ENCODE results near the gene OLR1. TPM values are rescaled to one million over a fixed set of nuclear protein-coding genes. Genes with fewer than 3 reads are reported as not detected.

The OLR1 gene
- total RNA-seq, 4 donors from 2014 or later: 0.40 to 1.2 (median 0.58) TPM; not detected in 1

DNA sequence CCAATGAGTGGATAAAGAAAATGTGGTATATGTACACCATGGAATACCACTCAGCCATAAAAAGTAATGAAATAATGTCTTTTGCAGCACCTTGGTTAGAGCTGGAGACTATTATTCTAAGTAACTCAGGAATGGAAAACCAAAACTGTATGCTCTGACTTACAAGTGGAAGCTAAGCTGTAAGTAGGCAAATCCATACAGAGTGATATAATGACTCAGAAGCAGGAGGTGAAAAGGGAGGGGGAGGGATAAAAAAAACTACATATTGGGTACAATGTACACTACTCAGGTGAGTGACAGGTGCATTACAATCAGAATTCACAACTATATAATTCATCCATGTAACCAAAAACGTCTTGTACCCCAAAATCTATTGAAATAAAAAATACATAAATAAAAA, 58.0 kb downstream of the OLR1 start:
- TF ChIP-seq, protein P1, sequence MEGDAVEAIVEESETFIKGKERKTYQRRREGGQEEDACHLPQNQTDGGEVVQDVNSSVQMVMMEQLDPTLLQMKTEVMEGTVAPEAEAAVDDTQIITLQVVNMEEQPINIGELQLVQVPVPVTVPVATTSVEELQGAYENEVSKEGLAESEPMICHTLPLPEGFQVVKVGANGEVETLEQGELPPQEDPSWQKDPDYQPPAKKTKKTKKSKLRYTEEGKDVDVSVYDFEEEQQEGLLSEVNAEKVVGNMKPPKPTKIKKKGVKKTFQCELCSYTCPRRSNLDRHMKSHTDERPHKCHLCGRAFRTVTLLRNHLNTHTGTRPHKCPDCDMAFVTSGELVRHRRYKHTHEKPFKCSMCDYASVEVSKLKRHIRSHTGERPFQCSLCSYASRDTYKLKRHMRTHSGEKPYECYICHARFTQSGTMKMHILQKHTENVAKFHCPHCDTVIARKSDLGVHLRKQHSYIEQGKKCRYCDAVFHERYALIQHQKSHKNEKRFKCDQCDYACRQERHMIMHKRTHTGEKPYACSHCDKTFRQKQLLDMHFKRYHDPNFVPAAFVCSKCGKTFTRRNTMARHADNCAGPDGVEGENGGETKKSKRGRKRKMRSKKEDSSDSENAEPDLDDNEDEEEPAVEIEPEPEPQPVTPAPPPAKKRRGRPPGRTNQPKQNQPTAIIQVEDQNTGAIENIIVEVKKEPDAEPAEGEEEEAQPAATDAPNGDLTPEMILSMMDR (IDR thresholded peaks at IDR 0.05): no peak
- TF ChIP-seq POLR2A (IDR thresholded peaks at IDR 0.05; ENCODE audit: low read depth) (no peak), EP300 (IDR thresholded peaks at IDR 0.05) (no peak)
- WGBS: 64% methylated on average over 1 of the region's 1 CpG
- DNase-seq (ENCODE audit: extremely low spot score): no peak
- no peaks in the 10 kb centered on the region for H3K27me3 ChIP-seq
- peaks cover 0 to 6% (median 0%) of the 10 kb centered on the region in 4 donors for H3K9me3 ChIP-seq
- H3K36me3 ChIP-seq: no peaks in the 10 kb centered on the region
- no peak overlapping the region for H3K4me3 ChIP-seq
- no peak overlapping the region for H3K27ac ChIP-seq (replicated peaks in 1 of 4)
- no peaks in the 10 kb centered on the region for H3K4me1 ChIP-seq
- intact Hi-C loops (cut with DNase I): no loop called here

DNA sequence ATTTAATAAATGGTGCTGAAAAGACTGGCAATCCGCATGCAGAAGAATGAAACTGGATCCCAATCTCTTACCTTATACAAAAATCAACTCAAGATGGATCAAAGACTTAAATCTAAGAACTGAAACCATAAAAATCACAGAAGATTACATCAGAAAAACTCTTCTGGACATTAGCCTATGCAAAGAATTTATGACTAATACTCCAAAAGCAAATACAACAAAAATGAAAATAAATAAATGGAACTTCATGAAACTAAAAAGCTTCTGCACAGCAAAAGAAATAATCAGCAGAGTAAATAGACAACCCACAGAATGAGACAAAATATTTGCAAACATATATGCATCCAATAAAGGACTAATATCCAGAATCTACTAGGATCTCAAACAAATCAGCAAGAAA, 58.9 kb downstream of the OLR1 start:
- DNase-seq (ENCODE audit: extremely low spot score): no peak
- 79% methylated on average over 1 of the region's 1 CpG for WGBS

DNA sequence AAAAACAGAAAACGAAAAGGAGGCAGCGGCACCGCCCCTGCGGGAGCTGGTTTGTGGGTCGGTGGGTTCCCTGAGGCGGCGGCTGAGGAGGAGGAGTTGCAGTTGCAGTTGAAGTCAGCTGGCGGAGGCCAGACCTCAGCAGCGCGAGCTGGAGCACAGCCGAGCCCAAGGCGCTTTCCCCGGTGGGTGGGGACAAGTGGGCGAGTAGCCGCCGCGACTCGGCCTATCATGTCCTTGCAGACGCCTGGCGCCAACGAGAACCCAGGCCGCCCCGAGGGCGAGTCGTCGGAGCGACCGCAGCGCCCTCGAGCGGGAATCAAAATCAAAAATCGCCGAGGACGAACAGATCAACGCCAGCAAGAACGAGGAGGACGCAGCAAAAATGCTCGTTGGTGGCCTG, 60.5 kb downstream of the OLR1 start:
- Histone ChIP-seq H3K9me3 (peaks cover 0 to 6% (median 0%) of the 10 kb centered on the region in 4 donors), H3K36me3 (no peaks in the 10 kb centered on the region), H3K27ac (replicated peaks in 1 of 4) (no peak overlapping the region), H3K4me3 (no peak overlapping the region), H3K27me3 (no peaks in the 10 kb centered on the region), H3K4me1 (no peaks in the 10 kb centered on the region)
- intact Hi-C loops (cut with DNase I): no loop called here
- DNase-seq (ENCODE audit: extremely low spot score): no peak
- 91% methylated on average over 38 of the region's 38 CpGs for WGBS
- TF ChIP-seq, protein P1 (IDR thresholded peaks at IDR 0.05): no peak
- TF ChIP-seq POLR2AphosphoS5 (IDR thresholded peaks at IDR 0.05): no peak
- TF ChIP-seq POLR2A (IDR thresholded peaks at IDR 0.05; ENCODE audit: low read depth): no peak
- TF ChIP-seq EP300 (IDR thresholded peaks at IDR 0.05): no peak

More for the DNA sequence above, 58.9 kb downstream of the OLR1 start:
- TF ChIP-seq, protein P1 (IDR thresholded peaks at IDR 0.05): no peak
- no peak for TF ChIP-seq POLR2AphosphoS5 (IDR thresholded peaks at IDR 0.05)
- no peak for TF ChIP-seq EP300 (IDR thresholded peaks at IDR 0.05)
- TF ChIP-seq POLR2A (IDR thresholded peaks at IDR 0.05; ENCODE audit: low read depth): no peak
- H3K36me3 ChIP-seq: no peaks in the 10 kb centered on the region
- H3K27ac ChIP-seq (replicated peaks in 1 of 4): no peak overlapping the region
- intact Hi-C loops (cut with DNase I): no loop called here
- H3K9me3 ChIP-seq: peaks cover 0 to 6% (median 0%) of the 10 kb centered on the region in 4 donors
- no peak overlapping the region for H3K4me3 ChIP-seq
- H3K27me3 ChIP-seq: no peaks in the 10 kb centered on the region
- no peaks in the 10 kb centered on the region for H3K4me1 ChIP-seq

DNA sequence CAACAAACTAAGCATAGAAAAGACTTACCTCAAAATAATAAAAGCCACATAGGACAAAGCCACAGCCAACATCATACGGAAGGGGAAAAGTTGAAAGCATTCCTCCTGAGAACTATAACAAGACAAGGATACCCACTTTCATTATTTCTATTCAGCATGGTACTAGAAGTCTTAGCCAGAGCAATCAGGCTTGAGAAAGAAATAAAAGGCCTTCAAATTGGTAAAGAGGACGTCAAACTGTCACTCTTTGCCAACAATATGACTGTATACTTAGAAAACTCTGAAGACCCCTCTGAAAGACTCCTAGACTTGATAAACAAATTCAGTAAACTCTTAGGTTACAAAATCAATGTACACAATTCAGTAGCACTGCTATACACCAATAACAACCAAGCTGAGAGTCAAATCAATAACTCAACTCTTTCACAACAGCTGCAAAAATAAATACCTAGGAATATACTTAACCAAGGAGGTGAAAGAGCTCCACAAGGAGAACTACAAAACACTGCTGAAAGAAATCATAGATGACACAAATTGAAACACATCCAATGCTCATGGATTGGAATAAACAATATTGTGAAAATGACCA, 61.6 kb downstream of the OLR1 start:
- Histone ChIP-seq H3K36me3 (no peaks in the 10 kb centered on the region), H3K4me1 (no peaks in the 10 kb centered on the region), H3K27ac (replicated peaks in 1 of 4) (no peak overlapping the region), H3K27me3 (no peaks in the 10 kb centered on the region), H3K4me3 (no peak overlapping the region), H3K9me3 (peaks cover 0 to 6% (median 0%) of the 10 kb centered on the region in 4 donors)
- WGBS: 87% methylated on average over 2 of the region's 2 CpGs
- DNase-seq (ENCODE audit: extremely low spot score): no peak
- TF ChIP-seq, protein P1 (IDR thresholded peaks at IDR 0.05): no peak
- TF ChIP-seq POLR2AphosphoS5 (IDR thresholded peaks at IDR 0.05) (no peak), POLR2A (IDR thresholded peaks at IDR 0.05; ENCODE audit: low read depth) (no peak), EP300 (IDR thresholded peaks at IDR 0.05) (no peak)
- intact Hi-C loops (cut with DNase I): no loop called here

Other genes starting within 250 kb of the OLR1 start
- gene CLEC2A, start 239.8 kb downstream of the OLR1 start, total RNA-seq: not detected
- 1 to 10 TPM in 2 of 4 donors, under 1 TPM in 2; 0.26 to 2.1 (median 0.95) TPM for gene CLEC12A, start 200.7 kb downstream of the OLR1 start, total RNA-seq
- not detected for gene CLEC1B, start 173.0 kb downstream of the OLR1 start, total RNA-seq
- gene CLEC12B, start 161.5 kb downstream of the OLR1 start, total RNA-seq: not detected
- under 1 TPM in 1 of 4 donors, not detected in 3; 0.17 TPM for gene CLEC9A, start 141.4 kb downstream of the OLR1 start, total RNA-seq
- gene CLEC1A, start 73.1 kb downstream of the OLR1 start, total RNA-seq: 1 to 10 TPM; 1.7 to 8.3 (median 4.7) TPM
- gene CLEC7A, start 41.9 kb downstream of the OLR1 start, total RNA-seq: 1 to 10 TPM; 1.7 to 9.4 (median 3.2) TPM
- 1 to 10 TPM in 1 of 4 donors, under 1 TPM in 1, not detected in 2; 0.17 to 1.6 TPM for gene TMEM52B, start 6.9 kb upstream of the OLR1 start, total RNA-seq
- 100 to 1,000 TPM; 142 to 352 (median 213) TPM for gene GABARAPL1, start 40.7 kb upstream of the OLR1 start, total RNA-seq
- gene KLRD1, start 135.7 kb upstream of the OLR1 start, total RNA-seq: 1 to 10 TPM in 1 of 4 donors, under 1 TPM in 3; 0.32 to 1.3 (median 0.73) TPM
- 1 to 10 TPM in 3 of 4 donors, under 1 TPM in 1; 0.19 to 1.8 (median 1.2) TPM for gene KLRK1, start 217.9 kb upstream of the OLR1 start, total RNA-seq
- under 1 TPM in 1 of 4 donors, not detected in 3; 0.83 TPM for gene KLRC4, start 237.6 kb upstream of the OLR1 start, total RNA-seq
- not detected for gene KLRC3, start 248.5 kb upstream of the OLR1 start, total RNA-seq

All from esophagus muscularis mucosa (tissue), 4 donors.